GM12891 (cell line): ENCODE results near the gene MLIP.

ENCODE experiments used
- POLR2A ChIP-seq: IDR thresholded peaks from 2 replicates; pipeline ENCODE4 v1.6.1; 2011; ENCODE audit warnings: low read depth, low read length, control low read depth
- POLR2AphosphoS5 ChIP-seq: IDR thresholded peaks from 2 replicates; pipeline ENCODE4 v1.6.1; 2011; ENCODE audit warnings: low read depth, low read length, control low read depth
- SPI1 ChIP-seq: IDR thresholded peaks from 2 replicates; pipeline ENCODE4 v1.6.1; 2011; ENCODE audit warnings: low read depth, low read length, control low read depth
- TAF1 ChIP-seq: IDR thresholded peaks from 2 replicates; pipeline ENCODE4 v1.6.1; 2011; ENCODE audit warnings: low read depth, low read length, control low read depth

DNA sequence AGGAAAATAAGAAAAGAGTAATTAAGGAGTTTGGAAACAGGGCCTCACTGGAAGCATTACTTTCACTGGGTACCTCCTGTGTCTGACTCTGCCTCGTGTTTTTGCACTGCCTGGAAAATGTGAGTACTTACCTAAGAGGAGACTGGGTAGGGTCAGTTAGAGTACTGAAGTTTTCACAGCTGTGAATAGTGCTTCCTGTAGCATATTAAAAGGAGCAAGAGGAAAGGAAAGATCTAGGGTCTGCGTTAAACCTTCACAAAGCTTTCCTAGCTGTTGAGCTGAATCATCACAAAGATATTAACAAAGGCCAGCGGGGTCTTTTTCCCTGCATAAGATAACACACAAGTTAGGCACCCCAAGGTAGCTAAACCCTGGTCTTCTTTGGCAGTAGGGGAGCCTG lies 82.3 kb downstream of the MLIP start:
- TF ChIP-seq POLR2A (no peak), TAF1 (no peak), POLR2AphosphoS5 (no peak), SPI1 (no peak)
